ENCODE data around the gene CD8B. TPM values are rescaled to one million over a fixed set of nuclear protein-coding genes. Genes with fewer than 3 reads are reported as not detected.

The CD8B gene
- total RNA-seq, 2 donors from 2014 or later = not detected

DNA sequence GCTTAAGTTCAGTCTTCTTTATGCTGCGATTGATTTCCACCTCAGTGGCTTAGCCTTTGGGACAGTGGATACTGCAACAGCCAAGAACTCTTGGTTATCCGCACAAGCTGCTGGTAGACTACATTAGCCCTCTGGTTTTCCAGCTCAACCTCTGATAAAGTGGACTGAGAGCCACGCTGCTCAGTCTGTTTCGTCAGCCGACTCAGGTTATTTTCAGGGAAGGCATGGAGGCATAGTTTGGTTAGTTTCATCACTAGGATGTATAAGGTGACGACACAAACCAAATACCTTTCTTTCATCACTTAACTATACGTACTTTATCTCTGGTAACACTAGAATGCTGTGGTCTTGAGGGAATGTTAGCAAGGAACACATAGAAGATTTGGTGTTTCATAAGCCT lies 85.2 kb downstream of the CD8B start:
- TF ChIP-seq, protein P1, sequence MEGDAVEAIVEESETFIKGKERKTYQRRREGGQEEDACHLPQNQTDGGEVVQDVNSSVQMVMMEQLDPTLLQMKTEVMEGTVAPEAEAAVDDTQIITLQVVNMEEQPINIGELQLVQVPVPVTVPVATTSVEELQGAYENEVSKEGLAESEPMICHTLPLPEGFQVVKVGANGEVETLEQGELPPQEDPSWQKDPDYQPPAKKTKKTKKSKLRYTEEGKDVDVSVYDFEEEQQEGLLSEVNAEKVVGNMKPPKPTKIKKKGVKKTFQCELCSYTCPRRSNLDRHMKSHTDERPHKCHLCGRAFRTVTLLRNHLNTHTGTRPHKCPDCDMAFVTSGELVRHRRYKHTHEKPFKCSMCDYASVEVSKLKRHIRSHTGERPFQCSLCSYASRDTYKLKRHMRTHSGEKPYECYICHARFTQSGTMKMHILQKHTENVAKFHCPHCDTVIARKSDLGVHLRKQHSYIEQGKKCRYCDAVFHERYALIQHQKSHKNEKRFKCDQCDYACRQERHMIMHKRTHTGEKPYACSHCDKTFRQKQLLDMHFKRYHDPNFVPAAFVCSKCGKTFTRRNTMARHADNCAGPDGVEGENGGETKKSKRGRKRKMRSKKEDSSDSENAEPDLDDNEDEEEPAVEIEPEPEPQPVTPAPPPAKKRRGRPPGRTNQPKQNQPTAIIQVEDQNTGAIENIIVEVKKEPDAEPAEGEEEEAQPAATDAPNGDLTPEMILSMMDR (conservative IDR thresholded peaks at IDR 0.05) = no peak
- no peak overlapping the region for H3K27ac ChIP-seq (ENCODE audit: low read depth, low read length)
- H3K4me3 ChIP-seq (ENCODE audit: low read length) = no peak overlapping the region
- Mint-ChIP-seq H3K9me3 (no peaks in the 10 kb centered on the region), H3K27ac (no peak overlapping the region), H3K36me3 (ENCODE audit: low read depth) (peaks cover 20% of the 10 kb centered on the region), H3K27me3 (ENCODE audit: insufficient read depth) (no peaks in the 10 kb centered on the region), H3K4me3 (no peak overlapping the region), H3K4me1 (peaks cover 16% of the 10 kb centered on the region)
- H3K9me3 ChIP-seq (ENCODE audit: control insufficient read depth, low read length) = no peaks in the 10 kb centered on the region
- no peak overlapping the region for H3K9ac ChIP-seq (ENCODE audit: extremely low read depth, low read length, poor library complexity, severe bottlenecking)
- peaks cover 35% of the 10 kb centered on the region for H3K36me3 ChIP-seq (ENCODE audit: control insufficient read depth, insufficient read depth, low read length)
- H3K4me1 ChIP-seq (ENCODE audit: control insufficient read depth, insufficient read depth, low read length) = peaks cover 6% of the 10 kb centered on the region
- DNase-seq = no peak
- H3K27me3 ChIP-seq (ENCODE audit: control insufficient read depth, insufficient read depth, low read length, poor library complexity, severe bottlenecking) = no peaks in the 10 kb centered on the region
- WGBS, 2 experiments (ENCODE audit: insufficient coverage in 1 of 2, insufficient read length in 1 of 2) = 91 to 95% methylated on average over 4 to 6 of the region's 7 CpGs

DNA sequence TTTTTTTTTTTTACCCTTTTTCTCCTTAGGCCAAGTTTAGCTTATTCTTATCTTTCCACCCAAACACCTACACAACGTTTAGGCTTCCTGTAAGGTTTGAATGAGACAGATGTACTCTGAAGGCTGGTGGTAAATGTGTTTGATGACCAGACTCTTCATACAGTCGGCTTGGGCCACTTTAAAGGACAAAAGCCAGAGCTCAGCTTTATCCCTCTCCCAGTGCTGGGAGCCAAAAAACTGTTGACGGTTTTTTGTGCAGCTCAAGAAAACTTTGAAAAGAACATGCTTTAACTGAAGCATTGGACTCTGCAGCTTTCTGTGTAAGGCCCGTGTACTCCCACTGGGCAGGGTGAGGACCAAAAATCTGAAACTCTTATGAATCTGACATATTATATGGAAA lies 86.3 kb downstream of the CD8B start:
- H3K9me3 ChIP-seq (ENCODE audit: control insufficient read depth, low read length) = no peaks in the 10 kb centered on the region
- Mint-ChIP-seq H3K4me1 (peaks cover 16% of the 10 kb centered on the region), H3K4me3 (no peak overlapping the region), H3K36me3 (ENCODE audit: low read depth) (peaks cover 32% of the 10 kb centered on the region), H3K27me3 (ENCODE audit: insufficient read depth) (no peaks in the 10 kb centered on the region), H3K27ac (no peak overlapping the region), H3K9me3 (no peaks in the 10 kb centered on the region)
- H3K4me1 ChIP-seq (ENCODE audit: control insufficient read depth, insufficient read depth, low read length) = peaks cover 6% of the 10 kb centered on the region
- no peak overlapping the region for H3K9ac ChIP-seq (ENCODE audit: extremely low read depth, low read length, poor library complexity, severe bottlenecking)
- H3K27ac ChIP-seq (ENCODE audit: low read depth, low read length) = no peak overlapping the region
- peaks cover 47% of the 10 kb centered on the region for H3K36me3 ChIP-seq (ENCODE audit: control insufficient read depth, insufficient read depth, low read length)
- no peaks in the 10 kb centered on the region for H3K27me3 ChIP-seq (ENCODE audit: control insufficient read depth, insufficient read depth, low read length, poor library complexity, severe bottlenecking)
- DNase-seq = no peak
- TF ChIP-seq, protein P1 (conservative IDR thresholded peaks at IDR 0.05) = no peak
- H3K4me3 ChIP-seq (ENCODE audit: low read length) = no peak overlapping the region
- WGBS, 2 experiments (ENCODE audit: insufficient coverage in 1 of 2, insufficient read length in 1 of 2) = 77 to 100% methylated on average over 2 to 3 of the region's 4 CpGs

DNA sequence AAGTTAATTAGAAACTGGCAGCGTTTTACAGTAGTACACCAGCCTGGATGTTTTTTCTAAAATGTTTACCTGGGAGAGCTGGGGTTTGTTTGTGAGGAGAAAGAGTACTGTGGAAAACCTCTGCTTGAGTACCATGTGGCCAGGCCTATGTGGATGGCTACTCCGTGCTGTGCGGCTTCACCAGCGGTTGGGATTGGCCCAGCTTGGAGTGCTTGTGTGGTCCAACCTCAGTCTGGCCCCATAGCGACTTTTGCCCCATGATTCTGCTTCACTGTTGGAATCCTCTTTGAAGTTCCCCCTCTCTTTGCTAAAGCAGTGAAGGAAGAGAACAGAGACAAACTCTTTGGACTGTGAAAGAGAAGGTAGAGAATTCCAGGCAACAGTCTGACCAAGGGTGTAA lies 86.8 kb downstream of the CD8B start:
- H3K4me3 ChIP-seq (ENCODE audit: low read length) = no peak overlapping the region
- peaks cover 6% of the 10 kb centered on the region for H3K4me1 ChIP-seq (ENCODE audit: control insufficient read depth, insufficient read depth, low read length)
- TF ChIP-seq, protein P1 (conservative IDR thresholded peaks at IDR 0.05) = no peak
- DNase-seq = no peak
- H3K36me3 ChIP-seq (ENCODE audit: control insufficient read depth, insufficient read depth, low read length) = peaks cover 50% of the 10 kb centered on the region
- H3K36me3 Mint-ChIP-seq (ENCODE audit: low read depth) = peaks cover 36% of the 10 kb centered on the region
- no peaks in the 10 kb centered on the region for H3K27me3 Mint-ChIP-seq (ENCODE audit: insufficient read depth)
- no peak overlapping the region for H3K27ac ChIP-seq (ENCODE audit: low read depth, low read length)
- no peak overlapping the region for H3K27ac Mint-ChIP-seq
- 78 to 83% methylated on average over 2 to 5 of the region's 5 CpGs for WGBS, 2 experiments (ENCODE audit: insufficient coverage in 1 of 2, insufficient read length in 1 of 2)
- no peak overlapping the region for H3K9ac ChIP-seq (ENCODE audit: extremely low read depth, low read length, poor library complexity, severe bottlenecking)
- H3K4me3 Mint-ChIP-seq = no peak overlapping the region
- H3K27me3 ChIP-seq (ENCODE audit: control insufficient read depth, insufficient read depth, low read length, poor library complexity, severe bottlenecking) = no peaks in the 10 kb centered on the region
- H3K9me3 Mint-ChIP-seq = no peaks in the 10 kb centered on the region
- peaks cover 16% of the 10 kb centered on the region for H3K4me1 Mint-ChIP-seq
- H3K9me3 ChIP-seq (ENCODE audit: control insufficient read depth, low read length) = no peaks in the 10 kb centered on the region

Measured in endodermal cell (in vitro differentiated cells).